ENCODE measurements around the gene NAP1L5. TPM values are rescaled to one million over a fixed set of nuclear protein-coding genes. Genes with fewer than 3 reads are reported as not detected.

Gene NAP1L5
- total RNA-seq, 2 experiments from 2014 or later, result 4.9 to 5.2 TPM

GRCh38 chr4:88735564-88735963 lies 37.9 kb upstream of the NAP1L5 start:
- POLR2A ChIA-PET, result no interaction called here
- DNase-seq, result no peak
- H3K4me1 Mint-ChIP-seq, result peaks cover 18% of the 10 kb centered on the region
- intact Hi-C loops (cut with DNase I, micrococcal nuclease), result no loop called here
- H3K27ac Mint-ChIP-seq, result no peak overlapping the region
- H3K27me3 Mint-ChIP-seq, result no peaks in the 10 kb centered on the region
- H3K9me3 Mint-ChIP-seq (ENCODE audit: low read depth), result no peaks in the 10 kb centered on the region
- no peak for ATAC-seq
- no peak overlapping the region for H3K4me3 Mint-ChIP-seq
- CTCF ChIA-PET, result interaction anchor here (0.6 to 1.6 kb wide), 6 partner anchors 19 to 255 kb away, joined by 3 to 8 read pairs (median 4); no protein-coding TSS in a partner anchor
- peaks cover 3% of the 10 kb centered on the region for H3K36me3 Mint-ChIP-seq (ENCODE audit: low read depth)

GRCh38 chr4:88734403-88734949 lies 36.8 kb upstream of the NAP1L5 start:
- Mint-ChIP-seq H3K27ac (no peak overlapping the region), H3K4me3 (no peak overlapping the region), H3K27me3 (no peaks in the 10 kb centered on the region), H3K9me3 (ENCODE audit: low read depth) (no peaks in the 10 kb centered on the region), H3K4me1 (peaks cover 18% of the 10 kb centered on the region), H3K36me3 (ENCODE audit: low read depth) (peaks cover 6% of the 10 kb centered on the region)
- DNase-seq (no peak), ATAC-seq (no peak)
- ChIA-PET POLR2A (no interaction called here), CTCF (interaction anchor here (0.8 to 1.3 kb wide), 2 partner anchors 9 to 61 kb away, joined by 4 to 5 read pairs; no protein-coding TSS in a partner anchor)
- intact Hi-C loops (cut with DNase I, micrococcal nuclease), result no loop called here

DNA sequence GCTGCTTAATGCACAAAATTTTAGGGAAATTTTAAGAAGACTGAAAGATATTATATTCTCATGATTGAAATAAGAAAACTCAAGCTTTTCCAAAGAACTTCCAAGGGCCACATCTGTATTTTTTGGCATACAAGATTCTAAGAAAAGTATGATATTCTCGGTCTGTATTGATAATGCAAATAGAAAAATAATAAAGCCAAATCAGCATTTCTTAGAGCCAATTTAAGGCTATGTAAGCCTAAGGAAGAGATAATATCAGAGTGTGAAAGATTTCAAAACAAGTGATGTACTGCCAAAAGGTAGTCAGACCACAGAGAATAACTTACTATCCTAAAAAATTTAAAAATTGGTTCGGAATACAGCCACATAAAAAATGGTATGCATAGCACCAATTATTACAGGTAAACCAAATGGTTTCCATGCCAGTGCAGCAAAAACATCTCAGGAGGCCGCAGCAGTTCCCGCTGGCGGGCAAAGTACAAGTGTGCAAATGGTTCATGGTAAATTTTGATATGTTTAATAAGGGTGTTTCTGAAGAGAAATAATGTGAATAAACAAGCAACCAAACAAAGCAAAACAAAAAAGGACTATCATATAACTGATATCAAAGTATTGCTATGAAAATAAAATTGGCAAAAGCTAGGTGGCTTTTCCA lies 35.2 kb upstream of the NAP1L5 start:
- H3K27ac Mint-ChIP-seq, result no peak overlapping the region
- no peaks in the 10 kb centered on the region for H3K9me3 Mint-ChIP-seq (ENCODE audit: low read depth)
- POLR2A ChIA-PET, result no interaction called here
- peaks cover 7% of the 10 kb centered on the region for H3K36me3 Mint-ChIP-seq (ENCODE audit: low read depth)
- CTCF ChIA-PET, result interaction anchor here (0.6 kb wide), 2 partner anchors 175 to 758 kb away, joined by 3 read pairs; no protein-coding TSS in a partner anchor
- no peaks in the 10 kb centered on the region for H3K27me3 Mint-ChIP-seq
- no peak overlapping the region for H3K4me3 Mint-ChIP-seq
- ATAC-seq, result no peak
- peaks cover 10% of the 10 kb centered on the region for H3K4me1 Mint-ChIP-seq
- DNase-seq, result no peak
- intact Hi-C loops (cut with DNase I, micrococcal nuclease), result no loop called here

DNA sequence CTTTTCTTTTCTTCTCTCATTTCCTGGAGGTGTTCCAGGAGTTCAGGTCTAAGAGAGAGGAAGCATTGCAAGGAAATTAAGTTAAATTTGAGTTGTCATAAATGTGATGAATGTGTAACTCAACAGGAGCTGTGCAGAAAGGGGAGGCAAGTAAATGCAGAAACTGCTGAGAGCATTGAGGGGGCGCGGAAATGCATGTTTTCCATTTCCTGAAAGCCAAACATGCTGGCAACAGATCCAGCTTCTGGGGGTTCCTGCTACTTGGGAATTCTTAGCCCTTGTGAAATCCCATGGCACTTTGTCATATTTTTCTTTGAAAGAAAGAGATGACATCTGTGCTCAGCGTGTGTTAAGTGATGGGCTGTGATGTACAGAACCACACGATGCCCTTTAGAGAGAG lies 33.8 kb upstream of the NAP1L5 start:
- H3K27ac Mint-ChIP-seq, result no peak overlapping the region
- no peaks in the 10 kb centered on the region for H3K27me3 Mint-ChIP-seq
- POLR2A ChIA-PET, result no interaction called here
- CTCF ChIA-PET, result interaction anchor here (0.6 to 1.1 kb wide), 2 partner anchors 19 to 61 kb away, joined by 3 to 4 read pairs; no protein-coding TSS in a partner anchor
- no peaks in the 10 kb centered on the region for H3K9me3 Mint-ChIP-seq (ENCODE audit: low read depth)
- intact Hi-C loops (cut with DNase I, micrococcal nuclease), result no loop called here
- ATAC-seq (no peak), DNase-seq (no peak)
- H3K4me3 Mint-ChIP-seq, result no peak overlapping the region
- no peaks in the 10 kb centered on the region for H3K4me1 Mint-ChIP-seq
- H3K36me3 Mint-ChIP-seq (ENCODE audit: low read depth), result peaks cover 9% of the 10 kb centered on the region

DNA sequence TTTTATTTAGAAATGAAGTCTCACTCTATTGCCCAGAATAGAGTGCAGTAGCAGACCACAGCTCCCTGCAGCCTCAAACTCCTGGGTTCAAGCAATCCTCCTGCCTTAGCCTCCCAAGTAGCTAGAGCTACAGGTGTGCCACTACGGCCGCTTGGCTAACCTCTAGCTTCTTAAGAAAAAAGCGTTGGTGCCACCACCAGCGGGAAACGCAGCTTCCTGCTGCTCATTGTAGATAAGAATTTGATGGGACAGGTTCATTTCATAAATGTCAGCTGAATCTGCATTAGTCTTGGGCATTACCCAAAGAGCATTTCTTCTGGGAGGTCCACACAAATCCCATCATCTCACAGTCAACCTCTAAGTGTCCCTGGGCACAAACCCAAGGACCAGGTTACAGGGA lies 33.2 kb upstream of the NAP1L5 start:
- ChIA-PET POLR2A (no interaction called here), CTCF (interaction anchor here (0.6 to 1.1 kb wide), 2 partner anchors 61 to 117 kb away, joined by 3 read pairs; no protein-coding TSS in a partner anchor)
- ATAC-seq (no peak), DNase-seq (no peak)
- H3K4me1 Mint-ChIP-seq, result no peaks in the 10 kb centered on the region
- no peak overlapping the region for H3K27ac Mint-ChIP-seq
- intact Hi-C loops (cut with DNase I, micrococcal nuclease), result no loop called here
- no peak overlapping the region for H3K4me3 Mint-ChIP-seq
- no peaks in the 10 kb centered on the region for H3K9me3 Mint-ChIP-seq (ENCODE audit: low read depth)
- H3K36me3 Mint-ChIP-seq (ENCODE audit: low read depth), result peaks cover 9% of the 10 kb centered on the region
- no peaks in the 10 kb centered on the region for H3K27me3 Mint-ChIP-seq

DNA sequence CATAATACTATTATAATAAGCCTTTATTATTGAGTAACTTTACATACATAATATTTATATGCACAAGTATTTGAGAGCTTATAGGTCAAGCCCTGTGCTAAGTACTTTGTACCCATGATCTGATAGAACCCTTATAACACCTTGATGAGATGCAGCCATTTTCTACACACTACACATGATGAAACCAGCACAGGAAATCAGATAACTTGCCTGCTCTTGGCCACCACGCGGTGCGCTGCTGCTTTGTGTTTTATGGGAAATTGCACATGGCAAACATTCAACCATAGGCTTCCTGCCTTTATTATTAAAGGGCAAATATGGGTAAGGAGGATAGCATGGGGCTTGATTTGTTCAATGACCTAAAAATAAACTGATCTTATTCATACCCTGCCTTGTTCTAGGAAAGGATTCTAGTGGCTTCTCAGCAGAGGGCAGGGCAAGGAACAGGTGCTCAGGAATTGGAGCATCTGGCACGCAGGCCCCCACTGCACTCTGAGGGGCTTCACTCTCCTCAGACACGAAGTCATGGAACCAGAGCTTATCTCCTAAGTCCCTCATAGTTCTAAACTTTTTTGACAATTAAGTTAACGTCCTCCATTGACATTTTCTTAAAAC lies 31.6 kb upstream of the NAP1L5 start:
- DNase-seq (no peak), ATAC-seq (no peak)
- intact Hi-C loops (cut with DNase I, micrococcal nuclease), result no loop called here
- ChIA-PET POLR2A (no interaction called here), CTCF (no interaction called here)
- no peak overlapping the region for H3K4me3 Mint-ChIP-seq
- H3K36me3 Mint-ChIP-seq (ENCODE audit: low read depth), result peaks cover 9% of the 10 kb centered on the region
- H3K27me3 Mint-ChIP-seq, result no peaks in the 10 kb centered on the region
- no peak overlapping the region for H3K27ac Mint-ChIP-seq
- H3K4me1 Mint-ChIP-seq, result no peaks in the 10 kb centered on the region
- no peaks in the 10 kb centered on the region for H3K9me3 Mint-ChIP-seq (ENCODE audit: low read depth)

DNA sequence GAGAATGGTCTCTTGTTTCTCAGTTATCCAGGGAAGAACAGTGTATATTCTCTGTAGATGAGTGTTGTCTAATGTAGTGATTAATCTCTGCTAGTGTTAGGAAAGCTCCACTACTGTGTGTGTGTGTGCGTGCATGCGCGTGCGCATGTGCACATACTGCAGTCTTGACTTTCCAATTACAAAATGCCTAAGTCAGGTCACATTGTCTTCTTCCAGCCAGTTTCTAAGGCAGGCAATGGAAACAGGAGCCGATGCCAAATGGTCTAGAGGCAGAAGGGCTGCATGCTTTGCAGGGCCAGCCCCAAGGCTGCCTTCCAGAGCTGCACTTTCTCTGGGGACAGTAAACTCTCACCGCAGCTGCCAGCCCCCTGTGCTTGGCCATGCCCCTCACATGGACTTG lies 30.5 kb upstream of the NAP1L5 start:
- no peak overlapping the region for H3K4me3 Mint-ChIP-seq
- intact Hi-C loops (cut with DNase I, micrococcal nuclease), result no loop called here
- ATAC-seq, result no peak
- DNase-seq, result no peak
- peaks cover 9% of the 10 kb centered on the region for H3K36me3 Mint-ChIP-seq (ENCODE audit: low read depth)
- POLR2A ChIA-PET, result no interaction called here
- CTCF ChIA-PET, result no interaction called here
- no peaks in the 10 kb centered on the region for H3K4me1 Mint-ChIP-seq
- no peaks in the 10 kb centered on the region for H3K27me3 Mint-ChIP-seq
- H3K9me3 Mint-ChIP-seq (ENCODE audit: low read depth), result no peaks in the 10 kb centered on the region
- no peak overlapping the region for H3K27ac Mint-ChIP-seq

DNA sequence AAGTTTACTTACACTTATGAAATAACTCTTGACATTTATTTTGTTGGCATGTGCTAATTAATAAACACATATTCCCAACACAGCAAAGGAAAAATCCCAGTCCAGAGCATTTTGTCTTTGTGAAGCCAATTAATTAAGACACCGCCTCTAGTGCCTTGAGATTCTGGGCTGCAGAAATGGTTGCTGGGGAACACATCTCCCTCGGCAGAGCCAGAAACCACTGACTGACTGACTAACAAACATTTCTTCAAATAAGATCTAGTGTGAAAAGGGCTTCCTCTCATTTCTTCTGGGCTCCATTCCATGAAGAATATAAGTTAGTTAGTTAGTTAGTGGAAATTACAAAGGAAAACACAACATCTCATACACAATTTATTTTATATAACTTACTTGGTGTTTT lies 28.4 kb upstream of the NAP1L5 start:
- Mint-ChIP-seq H3K36me3 (ENCODE audit: low read depth) (peaks cover 12% of the 10 kb centered on the region), H3K27me3 (no peaks in the 10 kb centered on the region), H3K4me1 (no peaks in the 10 kb centered on the region), H3K27ac (no peak overlapping the region), H3K4me3 (no peak overlapping the region), H3K9me3 (ENCODE audit: low read depth) (no peaks in the 10 kb centered on the region)
- ATAC-seq (no peak), DNase-seq (no peak)
- ChIA-PET POLR2A (no interaction called here), CTCF (interaction anchor here (1.3 to 1.6 kb wide), 2 partner anchors 9 to 186 kb away, joined by 4 read pairs; no protein-coding TSS in a partner anchor)
- intact Hi-C loops (cut with DNase I, micrococcal nuclease), result no loop called here

- no peaks in the 10 kb centered on the region for H3K4me1 Mint-ChIP-seq
- intact Hi-C loops (cut with DNase I, micrococcal nuclease), result no loop called here
- no peak overlapping the region for H3K4me3 Mint-ChIP-seq
- H3K9me3 Mint-ChIP-seq (ENCODE audit: low read depth), result no peaks in the 10 kb centered on the region
- H3K36me3 Mint-ChIP-seq (ENCODE audit: low read depth), result peaks cover 7% of the 10 kb centered on the region
- no peak for DNase-seq
- CTCF ChIA-PET, result interaction anchor here (0.5 to 1.6 kb wide), 4 partner anchors 9 to 598 kb away, joined by 3 to 4 read pairs (median 4); no protein-coding TSS in a partner anchor
- no peaks in the 10 kb centered on the region for H3K27me3 Mint-ChIP-seq
- ATAC-seq, result no peak
- H3K27ac Mint-ChIP-seq, result no peak overlapping the region
- POLR2A ChIA-PET, result no interaction called here
Observed at GRCh38 chr4:88725143-88725542, 27.5 kb upstream of the NAP1L5 start.

DNA sequence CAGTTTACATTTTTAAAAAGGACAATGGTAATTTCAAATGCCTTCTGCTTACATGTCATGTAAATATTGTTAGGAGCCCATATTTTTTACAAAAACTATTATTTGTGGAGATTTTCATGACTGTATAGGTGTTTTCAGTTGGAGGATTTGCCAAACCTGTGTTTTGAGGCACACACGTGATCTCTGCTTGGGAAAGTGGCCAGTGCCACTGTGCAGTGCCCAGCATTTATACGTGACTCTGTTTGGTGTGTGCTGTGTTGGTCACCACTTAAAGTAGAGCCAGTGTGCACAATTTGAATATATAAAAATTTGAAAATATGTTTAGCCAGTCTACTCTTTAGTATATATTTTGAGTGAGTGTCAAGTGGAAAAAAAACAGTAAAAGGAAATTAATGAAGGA lies 26.8 kb upstream of the NAP1L5 start:
- DNase-seq (no peak), ATAC-seq (no peak)
- intact Hi-C loops (cut with DNase I, micrococcal nuclease), result no loop called here
- Mint-ChIP-seq H3K36me3 (ENCODE audit: low read depth) (peaks cover 6% of the 10 kb centered on the region), H3K4me1 (no peaks in the 10 kb centered on the region), H3K9me3 (ENCODE audit: low read depth) (no peaks in the 10 kb centered on the region), H3K27me3 (no peaks in the 10 kb centered on the region), H3K27ac (no peak overlapping the region), H3K4me3 (no peak overlapping the region)
- ChIA-PET POLR2A (interaction anchor here (0.6 kb wide), 1 partner anchor 389 kb away, joined by 3 read pairs; no protein-coding TSS in a partner anchor), CTCF (interaction anchor here (0.8 to 1.6 kb wide), 3 partner anchors 10 to 19 kb away, joined by 3 to 4 read pairs (median 3); no protein-coding TSS in a partner anchor)

DNA sequence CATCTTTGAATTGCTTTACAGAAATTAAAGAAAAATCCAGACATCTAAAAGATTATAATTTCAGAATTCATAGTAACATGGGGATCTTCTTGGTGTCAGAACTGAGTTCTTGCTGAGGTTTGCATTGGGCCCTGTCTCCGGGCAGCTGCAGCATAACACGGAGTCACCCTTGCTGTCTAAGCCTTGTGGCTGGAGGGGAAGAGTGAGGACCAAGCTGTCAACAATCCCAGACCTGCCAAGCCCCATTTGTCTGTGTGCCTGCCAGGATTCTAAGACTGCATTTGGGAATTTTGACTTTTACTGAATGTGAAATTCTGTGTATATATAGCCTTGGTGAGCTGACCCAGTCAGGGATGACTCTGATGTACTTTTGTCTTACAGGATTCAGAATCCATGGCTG lies 25.2 kb upstream of the NAP1L5 start:
- ChIA-PET CTCF (no interaction called here), POLR2A (no interaction called here)
- Mint-ChIP-seq H3K4me1 (no peaks in the 10 kb centered on the region), H3K4me3 (no peak overlapping the region), H3K9me3 (ENCODE audit: low read depth) (no peaks in the 10 kb centered on the region), H3K27ac (no peak overlapping the region), H3K36me3 (ENCODE audit: low read depth) (peaks cover 12% of the 10 kb centered on the region), H3K27me3 (no peaks in the 10 kb centered on the region)
- intact Hi-C loops (cut with DNase I, micrococcal nuclease), result no loop called here
- DNase-seq (no peak), ATAC-seq (no peak)

DNA sequence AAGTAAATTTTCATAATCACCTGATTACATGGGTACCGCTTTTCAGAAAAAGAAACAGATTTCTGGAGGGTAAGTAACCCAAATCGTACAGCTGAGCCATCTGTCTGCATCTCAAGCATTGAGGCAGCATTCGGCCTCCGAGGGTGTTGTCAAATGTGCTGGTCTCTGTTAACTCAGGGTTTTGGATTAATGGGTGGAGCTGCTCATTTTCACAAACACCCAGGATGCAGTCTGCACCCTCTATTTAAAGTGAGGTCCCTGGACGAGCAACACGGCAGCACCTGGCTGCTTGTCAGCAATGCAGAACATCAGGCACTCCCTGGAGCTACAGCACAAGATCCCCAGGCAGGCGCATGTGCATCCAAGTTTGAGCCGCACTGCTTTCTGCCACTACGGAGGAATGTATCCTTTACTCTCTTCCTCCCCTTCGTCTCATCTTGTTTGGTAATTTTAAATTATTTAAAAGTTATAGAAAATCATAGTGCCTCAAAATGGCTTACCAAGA lies 24.7 kb upstream of the NAP1L5 start:
- DNase-seq (no peak), ATAC-seq (no peak)
- H3K27me3 Mint-ChIP-seq, result no peaks in the 10 kb centered on the region
- ChIA-PET POLR2A (no interaction called here), CTCF (no interaction called here)
- peaks cover 15% of the 10 kb centered on the region for H3K36me3 Mint-ChIP-seq (ENCODE audit: low read depth)
- H3K4me3 Mint-ChIP-seq, result no peak overlapping the region
- peaks cover 4% of the 10 kb centered on the region for H3K9me3 Mint-ChIP-seq (ENCODE audit: low read depth)
- H3K27ac Mint-ChIP-seq, result no peak overlapping the region
- intact Hi-C loops (cut with DNase I, micrococcal nuclease), result no loop called here
- no peaks in the 10 kb centered on the region for H3K4me1 Mint-ChIP-seq

Data from activated CD4-positive, alpha-beta T cell treated with anti-CD3 and anti-CD28 coated beads for 36 hours (primary cell).